HG03108 (cell line): ENCODE results near the gene LCA5.
"Not testable (repeated sequence)": the region's sequence is repeated elsewhere in the genome, so short reads cannot be mapped to it uniquely, and the experiment has no call there.

ENCODE experiments used
- ATAC-seq: cut with Tn5 transposase; IDR thresholded peaks from one replicate; pipeline ENCODE4 v1.9.1; 2021; ENCODE audit warnings: moderate library complexity; ENCODE audit not compliant: unreplicated experiment

Gene LCA5

DNA sequence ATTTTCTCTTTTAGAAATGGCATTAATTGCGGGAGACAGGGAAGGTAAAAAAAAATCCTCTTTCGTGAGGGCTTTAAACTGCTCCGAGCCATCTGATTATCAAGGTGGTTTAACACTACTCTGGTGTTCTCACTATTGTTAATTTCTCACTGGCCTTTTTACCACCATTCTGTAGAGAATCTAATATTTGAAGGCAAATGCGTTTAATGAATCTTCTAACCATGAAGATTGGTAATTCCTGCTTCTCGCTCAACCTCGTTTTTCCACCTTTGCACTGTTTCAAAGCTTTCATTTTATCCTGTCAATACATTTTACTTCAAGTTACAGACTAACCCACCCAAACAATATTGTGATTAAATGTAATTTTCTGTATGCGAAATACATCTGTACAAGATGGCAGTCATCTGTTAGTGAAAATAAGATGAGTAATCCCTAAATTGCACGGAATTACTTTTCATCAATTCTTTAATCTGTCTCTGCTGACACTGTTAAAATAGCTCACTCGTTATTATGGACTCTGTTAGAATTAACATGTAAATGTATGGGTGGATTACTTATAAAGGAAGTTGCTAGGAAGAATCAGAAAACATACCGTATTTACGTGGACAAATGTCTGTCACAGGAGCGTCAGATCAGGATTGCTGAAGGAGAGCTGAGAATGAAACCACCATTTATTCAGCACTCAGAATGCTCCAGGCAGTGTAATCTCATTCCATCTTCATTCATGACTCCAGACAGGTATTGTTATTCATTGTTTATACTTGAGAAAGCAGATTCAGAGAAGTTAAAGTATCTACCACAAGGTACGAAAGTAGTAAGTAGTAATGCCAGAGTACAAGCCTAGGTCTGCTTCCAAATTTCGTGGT is 1.1 kb upstream of the LCA5 start:
- no peak for ATAC-seq

DNA sequence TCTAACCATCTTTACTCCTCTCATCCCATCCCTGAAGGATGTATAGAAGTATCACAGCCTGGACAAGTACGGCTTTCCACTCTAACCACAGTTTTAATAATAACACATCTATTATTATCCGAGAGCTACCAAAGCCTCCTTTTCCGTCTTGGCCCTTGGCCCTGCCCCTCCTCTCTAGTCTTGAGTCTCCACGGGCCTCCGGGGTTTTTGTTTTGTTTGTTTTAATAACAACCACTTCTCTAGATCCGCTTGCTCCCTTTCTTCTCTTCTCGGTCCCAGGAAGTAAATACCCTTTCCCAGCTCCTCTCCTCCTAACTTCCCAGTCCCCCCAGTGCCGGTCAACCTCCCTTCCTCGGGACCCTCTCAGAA is 661 bp downstream of the LCA5 start:
- no peak for ATAC-seq

DNA sequence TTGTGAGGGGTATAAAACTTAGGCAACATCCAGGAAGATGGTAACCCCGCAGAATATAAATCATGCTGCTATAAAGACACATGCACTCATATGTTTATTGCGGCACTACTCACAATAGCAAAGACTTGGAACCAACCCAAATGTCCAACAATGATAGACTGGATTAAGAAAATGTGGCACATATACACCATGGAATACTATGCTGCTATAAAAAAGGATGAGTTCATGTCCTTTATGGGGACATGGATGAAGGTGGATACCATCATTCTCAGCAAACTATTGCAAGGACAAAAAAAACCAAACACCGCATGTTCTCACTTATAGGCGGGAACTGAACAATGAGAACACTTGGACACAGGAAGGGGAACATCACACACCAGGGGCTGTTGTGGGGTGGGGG is 7.7 kb downstream of the LCA5 start:
- not testable (repeated sequence) for ATAC-seq

DNA sequence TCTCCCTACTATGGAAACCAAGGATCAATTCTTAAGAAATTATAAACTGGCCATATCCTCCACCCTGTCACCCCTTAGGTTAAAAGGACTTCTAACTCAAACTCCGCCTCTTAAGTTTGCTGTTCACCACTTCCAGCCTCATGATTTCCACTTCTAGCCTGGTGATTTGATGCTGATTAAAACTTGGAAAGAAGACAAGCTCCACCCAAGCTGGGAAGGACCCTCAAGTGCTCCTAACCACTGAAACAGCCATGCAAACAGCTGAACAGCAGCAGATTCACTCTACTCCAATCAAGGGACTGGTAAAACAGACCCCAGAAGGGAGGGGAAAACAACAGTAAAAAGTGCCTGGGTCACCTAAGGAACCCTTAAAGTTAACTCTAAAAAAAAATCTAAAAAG is 10.3 kb downstream of the LCA5 start:
- no peak for ATAC-seq

DNA sequence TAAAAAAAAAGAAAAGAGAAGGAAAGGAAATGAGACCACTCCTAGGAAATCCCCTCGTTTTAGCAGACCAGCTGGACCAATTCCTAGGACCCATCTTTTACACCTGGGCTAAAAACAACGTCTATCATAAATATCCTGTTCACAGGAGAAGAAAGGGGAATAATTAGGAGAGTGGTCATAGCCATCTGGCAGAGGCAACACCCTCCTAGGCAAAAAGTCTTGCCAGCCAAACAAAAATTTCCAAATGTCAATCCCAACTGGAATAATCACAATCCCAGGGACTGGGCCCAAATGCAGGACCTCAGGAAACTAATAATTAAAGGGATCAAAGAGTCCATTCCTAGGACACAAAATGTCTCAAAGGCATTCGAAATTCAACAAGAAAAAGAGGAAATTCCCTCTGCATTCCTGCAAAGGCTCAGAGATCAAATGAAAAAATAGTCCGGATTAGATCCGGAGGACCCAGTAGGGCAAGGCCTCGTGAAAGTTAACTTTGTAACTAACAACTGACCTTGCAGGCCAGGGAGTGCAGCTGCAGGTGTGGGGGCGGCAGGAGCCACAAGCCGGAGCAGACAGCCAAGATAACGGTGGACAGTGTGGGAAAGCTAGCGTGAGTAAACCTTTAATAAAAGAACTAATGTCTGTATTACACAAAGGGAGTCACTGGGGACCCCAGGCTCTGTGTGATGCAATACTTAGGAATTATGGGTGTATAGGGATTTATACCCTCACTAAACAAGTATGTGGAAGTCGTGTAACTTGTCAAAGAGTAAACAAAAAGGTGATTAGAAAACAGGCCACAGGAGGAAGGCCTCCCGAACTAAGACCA is 11.7 kb downstream of the LCA5 start:
- no peak for ATAC-seq

DNA sequence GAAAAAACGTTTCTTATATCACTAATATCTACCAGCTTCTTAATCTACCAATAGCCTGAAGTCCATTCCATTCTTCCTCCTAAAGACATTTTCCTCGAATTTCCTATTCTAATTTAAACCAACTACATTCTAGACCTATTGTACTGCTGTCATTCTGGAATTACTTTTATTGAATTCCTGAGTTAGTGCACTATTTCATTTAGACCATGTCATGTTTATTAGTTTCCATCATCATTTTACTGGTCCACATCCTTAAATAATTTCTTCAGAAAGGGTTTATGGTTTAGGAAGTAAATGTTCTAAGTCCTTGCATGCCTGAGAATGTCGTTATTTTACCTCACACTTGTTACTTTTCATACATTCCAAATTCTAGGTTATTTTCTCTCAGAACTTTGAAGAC is 13.2 kb downstream of the LCA5 start:
- no peak for ATAC-seq

DNA sequence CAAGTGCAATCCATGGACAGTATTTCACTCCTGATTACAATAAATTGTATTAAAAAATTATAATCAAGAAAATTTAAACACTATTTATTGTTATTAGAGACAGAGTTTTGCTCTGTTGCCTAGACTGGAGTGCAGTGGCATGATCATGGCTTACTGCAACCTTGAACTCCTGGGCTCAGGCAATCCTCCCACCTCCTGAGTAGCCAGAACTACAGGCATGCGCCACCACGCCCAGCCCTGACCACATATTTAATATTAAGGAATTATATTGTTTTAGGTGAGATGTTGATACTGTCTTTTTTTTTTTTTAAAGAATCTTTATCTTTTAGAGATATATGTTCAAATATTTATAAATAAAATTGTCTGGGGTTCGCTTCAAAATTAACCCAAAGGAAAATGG is 14.6 kb downstream of the LCA5 start:
- ATAC-seq: no peak

DNA sequence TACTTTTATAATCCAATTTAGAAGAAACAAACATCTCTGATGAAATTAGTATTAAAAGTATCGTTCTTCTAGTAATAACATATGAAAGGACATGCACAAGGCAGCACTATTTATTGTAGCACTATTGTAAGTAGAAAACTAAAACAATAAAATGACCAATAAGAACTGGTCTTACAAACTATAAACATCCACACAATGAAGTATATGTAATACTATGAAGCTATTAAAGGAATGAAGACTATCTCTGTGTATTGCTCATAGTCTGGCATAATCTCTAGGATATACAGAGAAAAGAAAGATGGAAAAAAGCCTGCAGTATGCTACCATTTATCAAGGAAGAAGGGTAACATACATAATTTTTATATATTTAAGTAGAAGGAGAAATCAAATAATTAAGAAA is 16.7 kb downstream of the LCA5 start:
- no peak for ATAC-seq

DNA sequence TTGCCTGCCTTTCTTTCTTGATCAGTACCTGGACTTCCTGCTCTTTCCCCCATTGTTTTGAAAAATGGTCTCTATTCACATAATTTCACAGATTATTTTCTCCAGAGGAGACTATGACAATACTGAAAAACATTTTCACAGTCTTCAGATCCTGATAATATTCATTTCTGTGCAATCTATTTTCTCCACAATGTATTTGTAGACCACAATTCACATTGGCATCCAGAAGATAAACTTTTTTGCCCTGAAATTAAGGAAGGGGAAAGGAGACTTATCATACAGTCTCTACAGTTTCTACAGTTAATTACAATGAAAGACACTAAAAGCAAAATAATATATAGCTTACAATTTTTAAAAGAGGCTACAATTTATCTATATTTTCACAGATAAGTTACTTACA is 18.4 kb downstream of the LCA5 start:
- ATAC-seq: no peak

DNA sequence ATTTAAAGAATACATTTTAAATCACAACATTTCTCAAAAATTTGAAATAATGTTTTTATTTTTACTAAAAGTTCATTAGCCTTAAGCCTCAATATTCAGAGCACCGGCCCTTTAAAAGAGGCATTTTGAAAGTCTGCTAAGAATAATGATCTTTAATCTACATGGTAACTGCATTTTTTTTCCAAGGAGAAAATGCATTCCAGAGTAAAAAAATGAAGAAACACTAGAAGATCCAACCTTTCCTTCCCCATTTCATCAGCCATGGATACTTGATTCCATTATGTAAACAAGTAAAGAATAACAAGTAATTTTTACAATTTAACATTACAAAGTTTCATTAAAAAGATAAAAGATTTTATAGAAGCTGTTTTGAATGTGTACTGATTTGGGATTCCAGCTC is 21.8 kb downstream of the LCA5 start:
- no peak for ATAC-seq

DNA sequence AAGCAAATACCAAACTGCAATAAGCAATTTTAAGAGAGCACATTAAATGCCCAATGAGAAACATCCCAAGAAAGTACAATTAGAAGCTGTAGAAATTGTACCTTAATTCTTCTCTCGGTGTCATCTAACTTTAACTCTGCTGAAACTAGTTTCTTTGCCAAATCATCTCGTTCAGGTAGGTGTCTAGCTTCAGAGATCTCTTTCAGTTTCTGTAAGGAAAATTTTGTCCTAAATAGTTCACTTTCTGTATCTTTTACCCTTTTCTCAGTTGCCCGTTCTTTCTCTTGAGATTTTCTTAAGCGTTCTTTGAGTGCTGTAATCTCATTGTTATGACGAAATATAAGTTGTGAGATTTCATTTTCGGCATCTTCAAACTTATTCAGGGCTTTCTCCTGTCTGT is 24.1 kb downstream of the LCA5 start:
- no peak for ATAC-seq

DNA sequence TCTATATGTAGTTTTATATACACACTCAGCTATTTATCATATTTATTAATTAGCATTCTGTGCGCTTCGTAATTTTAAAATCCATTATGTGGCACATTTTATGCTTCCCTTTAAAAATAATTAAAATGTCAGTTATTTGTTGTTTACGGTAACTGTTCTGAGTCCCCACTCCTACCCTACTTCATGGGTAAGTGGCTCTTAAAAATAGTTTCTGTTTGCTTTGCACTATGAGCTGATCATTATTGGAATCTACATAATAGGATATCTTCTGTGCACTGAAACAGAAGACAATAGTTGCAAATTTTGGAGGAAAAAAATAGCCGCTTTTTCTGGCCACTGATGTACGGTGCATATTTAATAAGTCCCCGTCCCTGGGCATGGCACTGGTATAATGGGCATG is 25.2 kb downstream of the LCA5 start:
- ATAC-seq: no peak

DNA sequence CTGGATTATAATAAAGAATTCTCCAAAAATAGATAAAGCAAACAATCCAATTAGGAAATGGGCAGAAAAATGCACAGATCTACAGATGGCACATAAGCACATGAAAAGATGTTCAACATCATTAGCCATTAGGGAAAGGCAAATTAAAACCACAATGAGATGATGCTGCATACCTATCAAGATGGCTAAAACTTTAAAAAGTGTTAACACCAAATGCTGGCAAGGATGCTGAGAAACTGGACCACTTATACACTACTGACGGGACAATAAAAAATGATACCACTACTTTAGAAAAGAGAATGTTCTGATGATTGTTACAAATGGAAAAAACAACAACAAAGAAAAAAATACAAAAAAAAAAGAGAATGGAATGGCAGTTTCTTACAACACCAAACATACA is 26.5 kb downstream of the LCA5 start:
- ATAC-seq: no peak

DNA sequence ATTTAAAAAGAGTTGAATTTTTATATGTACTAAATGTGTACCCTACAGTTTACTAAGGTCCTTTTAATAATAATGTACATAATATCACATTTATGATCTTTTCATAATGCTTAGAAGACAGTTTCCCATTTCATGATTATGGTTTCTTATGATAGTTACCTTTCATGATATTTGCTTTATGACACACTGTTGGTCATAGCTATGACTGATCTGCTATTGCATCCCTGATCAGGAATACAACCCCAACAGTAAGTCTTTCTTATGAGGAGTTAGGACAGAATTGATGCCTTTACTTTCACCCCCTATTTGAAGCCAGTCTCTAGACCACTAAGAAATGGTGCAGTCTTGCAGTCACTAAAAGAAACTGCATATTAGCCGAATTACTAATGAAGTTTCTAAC is 31.0 kb downstream of the LCA5 start:
- ATAC-seq: no peak

DNA sequence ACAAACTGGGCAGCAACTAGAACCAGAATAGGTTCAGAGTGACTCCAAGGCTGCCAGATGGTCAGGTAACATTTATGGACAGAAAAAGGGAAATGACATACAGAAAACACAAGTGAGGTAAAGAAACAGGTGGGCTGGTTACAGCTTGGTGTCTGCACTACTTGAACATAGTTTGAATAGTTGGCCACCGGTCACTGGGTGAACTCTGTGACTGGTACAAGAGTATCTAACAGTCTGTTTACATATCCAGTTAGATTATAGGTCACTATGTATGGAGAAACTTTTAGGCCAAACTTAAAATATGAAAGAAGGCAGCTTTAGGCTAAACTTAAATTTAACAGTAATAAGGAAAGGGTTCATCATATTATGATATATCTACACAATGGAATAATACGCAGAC is 32.9 kb downstream of the LCA5 start:
- no peak for ATAC-seq

DNA sequence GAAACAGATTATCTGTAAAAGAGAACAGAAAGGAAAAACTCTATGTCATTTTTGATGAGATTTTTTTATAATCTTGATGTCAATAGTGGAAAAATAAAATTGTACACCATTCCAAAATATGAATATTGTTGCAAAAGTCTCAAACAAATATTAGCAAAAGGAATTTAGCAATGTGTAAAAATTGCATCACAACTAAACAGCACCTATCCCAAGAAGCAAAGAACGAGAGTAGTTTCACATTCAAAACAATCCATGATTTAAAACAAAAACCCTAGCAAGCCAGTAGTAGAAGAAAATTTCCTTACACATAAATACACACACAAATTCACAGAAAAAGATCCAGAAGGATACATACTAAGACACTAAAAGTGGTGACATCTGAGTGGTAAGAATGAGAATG is 38.4 kb downstream of the LCA5 start:
- ATAC-seq: no peak

DNA sequence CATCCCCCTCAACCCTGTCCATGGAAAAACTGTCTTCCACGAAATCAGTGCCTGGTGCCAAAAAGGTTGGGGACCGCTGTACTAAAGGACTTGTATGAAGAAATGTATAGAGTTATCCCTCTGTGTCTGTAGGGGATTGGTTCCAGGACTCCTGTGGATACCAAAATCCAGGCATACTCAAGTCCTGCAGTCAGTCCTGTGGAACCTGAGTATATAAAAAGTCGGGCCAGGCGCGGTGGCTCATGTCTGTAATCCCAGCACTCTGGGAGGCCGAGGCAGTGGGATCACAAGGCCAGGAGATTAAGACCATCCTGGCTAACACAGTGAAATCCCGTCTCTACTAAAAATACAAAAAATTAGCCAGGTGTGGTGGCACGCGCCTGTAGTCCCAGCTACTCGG is 42.0 kb downstream of the LCA5 start:
- ATAC-seq: no peak

DNA sequence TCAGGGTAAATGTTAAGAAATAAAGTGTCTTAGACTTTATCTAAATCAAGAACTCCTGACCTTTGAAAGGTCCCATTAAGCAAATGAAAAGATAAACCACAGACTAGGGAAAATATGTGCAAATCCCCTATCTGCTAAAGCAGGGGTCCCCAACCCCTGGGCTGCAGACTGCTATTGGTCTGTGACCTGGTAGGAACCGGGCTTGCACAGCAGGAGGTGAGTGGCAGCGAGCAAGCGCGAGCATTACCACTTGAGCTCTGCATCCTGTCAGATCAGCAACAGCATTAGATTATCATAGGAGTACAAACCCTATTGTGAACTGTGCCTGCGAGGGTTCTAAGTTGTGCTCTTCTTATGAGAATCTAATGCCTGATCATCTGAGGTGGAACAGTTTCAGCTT is 42.4 kb downstream of the LCA5 start:
- no peak for ATAC-seq

DNA sequence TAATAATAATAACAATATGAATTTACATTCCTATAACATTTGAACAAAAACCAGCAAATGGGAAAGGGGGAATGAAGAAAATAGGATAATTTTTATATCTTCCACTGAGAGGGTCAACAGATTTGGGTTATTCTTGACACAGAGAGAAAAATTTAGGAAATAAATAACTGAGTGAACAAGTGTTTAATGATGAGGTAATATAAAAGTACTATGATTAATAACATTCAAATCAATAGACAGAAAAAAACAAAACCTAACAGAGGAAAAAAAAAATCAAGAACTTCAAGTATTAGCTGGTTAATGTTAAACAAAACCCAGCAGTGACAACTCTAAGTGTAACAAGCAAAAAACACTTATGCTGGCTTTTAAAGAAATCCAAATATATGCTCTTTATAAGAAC is 66.5 kb downstream of the LCA5 start:
- ATAC-seq: no peak

DNA sequence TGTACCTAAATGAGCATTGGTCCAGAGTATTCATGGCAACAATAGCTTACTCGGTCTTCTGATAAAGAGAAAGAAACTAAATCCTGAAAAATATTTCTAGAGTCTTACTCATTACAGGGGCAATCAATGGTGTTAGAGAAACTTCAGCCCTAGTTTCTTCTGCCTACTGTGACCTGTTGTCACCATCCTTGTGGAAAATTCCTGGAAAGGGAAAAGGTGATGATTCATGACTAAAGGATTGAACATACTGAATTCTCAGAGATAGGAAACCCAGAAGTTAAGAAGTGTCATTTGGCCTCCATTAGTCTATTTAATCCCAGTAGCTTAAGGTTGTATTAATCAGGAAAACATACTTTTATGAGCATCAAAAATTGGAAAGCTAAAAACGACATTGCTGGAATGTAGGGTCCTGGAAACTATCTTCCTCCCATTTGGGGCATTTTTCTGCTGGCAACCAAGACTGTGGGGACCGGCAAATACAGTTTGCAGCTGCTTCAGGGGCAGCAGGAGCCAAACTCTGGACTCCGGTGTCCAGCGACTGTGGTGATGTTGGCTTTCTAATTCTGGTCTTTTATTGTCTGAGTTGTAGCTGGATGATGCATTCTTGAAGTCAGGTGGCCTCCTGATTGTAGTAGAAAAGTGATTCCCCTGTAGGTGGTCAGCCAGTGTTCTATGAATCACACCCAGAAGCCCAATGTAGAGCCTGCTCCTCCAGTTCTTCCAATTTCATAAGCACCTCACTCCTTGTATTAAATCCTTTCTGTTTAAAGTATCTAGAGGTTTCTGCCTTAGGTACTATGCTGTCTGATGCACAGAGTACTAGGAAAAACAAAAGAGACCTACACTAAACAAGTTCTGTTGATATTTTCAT is 67.6 kb downstream of the LCA5 start:
- no peak for ATAC-seq

DNA sequence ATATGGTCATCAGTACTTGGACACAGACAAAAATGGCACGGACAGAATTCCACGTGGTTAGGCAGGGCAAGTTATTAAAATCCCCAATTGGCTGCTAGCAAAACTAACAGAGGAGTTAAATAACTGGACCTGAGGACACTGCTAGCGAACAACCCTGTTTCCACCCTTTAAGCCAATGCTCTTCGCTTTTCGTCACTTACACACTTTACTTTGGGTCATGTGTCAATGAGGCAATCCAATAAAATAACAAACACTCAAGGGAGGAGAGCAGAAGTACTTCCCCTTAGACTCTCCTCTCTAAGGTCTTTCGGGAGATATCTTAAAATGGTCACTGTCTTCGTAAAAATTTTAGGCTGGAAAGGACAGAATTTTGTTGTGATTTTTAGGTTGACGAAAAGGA is 68.6 kb downstream of the LCA5 start:
- no peak for ATAC-seq
